Mammary epithelial cell (primary cell): ENCODE measurements around the gene ARGFX.

ENCODE experiments used
- CTCF ChIP-seq, 2 donors: IDR thresholded peaks in 1 of 2; conservative IDR thresholded peaks in 1 of 2; 2 replicates each; pipeline ENCODE4 v1.5.1; 2011 to 2012; ENCODE audit warnings: inconsistent platforms in 2 of 2, low read length in 2 of 2, mild to moderate bottlenecking in 2 of 2, control low read depth in 1 of 2, low read depth in 1 of 2; ENCODE audit not compliant: insufficient read depth in 1 of 2; ENCODE audit errors: extremely low read depth in 1 of 2
- EZH2 ChIP-seq: IDR thresholded peaks from 2 replicates; pipeline ENCODE4 v1.6.1; 2012; ENCODE audit warnings: low read length, inconsistent platforms, borderline replicate concordance

- no peak for TF ChIP-seq CTCF (conservative IDR thresholded peaks at IDR 0.05 in 1 of 2, IDR thresholded peaks at IDR 0.05 in 1 of 2; ENCODE audit: extremely low read depth in 1 of 2, insufficient read depth in 1 of 2, low read depth in 1 of 2, low read length in 2 of 2)
- TF ChIP-seq EZH2 = no peak
Observed at GRCh38 chr3:121584418-121584817, 16.7 kb downstream of the ARGFX start.
